HG02852 (cell line): ENCODE measurements around the gene WDR36.
"Not testable (repeated sequence)": the region's sequence is repeated elsewhere in the genome, so short reads cannot be mapped to it uniquely, and the experiment has no call there.

Experiments
- ATAC-seq: cut with Tn5 transposase; IDR thresholded peaks from one replicate; pipeline ENCODE4 v1.9.1; 2021; ENCODE audit warnings: mild to moderate bottlenecking, moderate library complexity; ENCODE audit not compliant: unreplicated experiment

WDR36 gene

GRCh38 chr5:111134087-111134486 is 41.9 kb downstream of the WDR36 start:
- ATAC-seq = no peak

GRCh38 chr5:111134864-111135263 is 42.7 kb downstream of the WDR36 start:
- ATAC-seq = no peak

GRCh38 chr5:111135363-111135762 is 43.2 kb downstream of the WDR36 start:
- ATAC-seq = no peak

- ATAC-seq = no peak
Observed at GRCh38 chr5:111135946-111136345, 43.8 kb downstream of the WDR36 start.

- ATAC-seq = no peak
Observed at GRCh38 chr5:111138096-111138495, 45.9 kb downstream of the WDR36 start.

GRCh38 chr5:111141471-111141870 is 49.3 kb downstream of the WDR36 start:
- ATAC-seq = not testable (repeated sequence)

- ATAC-seq = no peak
Observed at GRCh38 chr5:111142932-111143331, 50.8 kb downstream of the WDR36 start.

GRCh38 chr5:111143910-111144309 is 51.8 kb downstream of the WDR36 start:
- peak; percentile 36 for ATAC-seq

GRCh38 chr5:111144352-111144930 is 52.3 kb downstream of the WDR36 start:
- ATAC-seq = peak; percentile 96

GRCh38 chr5:111146053-111146452 is 53.9 kb downstream of the WDR36 start:
- ATAC-seq = no peak

- ATAC-seq = no peak
Observed at GRCh38 chr5:111147502-111147901, 55.4 kb downstream of the WDR36 start.

- no peak for ATAC-seq
Observed at GRCh38 chr5:111151998-111152397, 59.9 kb downstream of the WDR36 start.

- ATAC-seq = no peak
Observed at GRCh38 chr5:111153483-111153882, 61.3 kb downstream of the WDR36 start.

GRCh38 chr5:111153945-111154344 is 61.8 kb downstream of the WDR36 start:
- no peak for ATAC-seq

GRCh38 chr5:111158105-111158744 is 66.1 kb downstream of the WDR36 start:
- no peak for ATAC-seq

- no peak for ATAC-seq
Observed at GRCh38 chr5:111159845-111160244, 67.7 kb downstream of the WDR36 start.

GRCh38 chr5:111163000-111163399 is 70.9 kb downstream of the WDR36 start:
- no peak for ATAC-seq

- no peak for ATAC-seq
Observed at GRCh38 chr5:111165058-111165457, 72.9 kb downstream of the WDR36 start.

GRCh38 chr5:111167551-111167950 is 75.4 kb downstream of the WDR36 start:
- ATAC-seq = no peak

- no peak for ATAC-seq
Observed at GRCh38 chr5:111168608-111169007, 76.5 kb downstream of the WDR36 start.

GRCh38 chr5:111169269-111169668 is 77.1 kb downstream of the WDR36 start:
- ATAC-seq = no peak

GRCh38 chr5:111170279-111170678 is 78.1 kb downstream of the WDR36 start:
- no peak for ATAC-seq

- ATAC-seq = no peak
Observed at GRCh38 chr5:111172504-111172903, 80.4 kb downstream of the WDR36 start.
